GM10248 (cell line): Measurements from ENCODE around the gene QSER1.
A peak's percentile ranks its signal among the peaks of the same experiment; 100 is the strongest.

Source experiments
- CTCF ChIA-PET: fragments of 300-600 bp; sonication (Branson Sonifier 250); formaldehyde crosslinking; extraction: SDS; loops from one replicate; lab custom pipeline; 2021; ENCODE audit warnings: antibody characterized with exemption; lab: Yijun Ruan, JAX
- POLR2A ChIA-PET: fragments of 350-650 bp; sonication (Branson Sonifier 250); formaldehyde crosslinking; extraction: SDS; loops from one replicate; lab custom pipeline; 2020; ENCODE audit warnings: antibody characterized with exemption; lab: Yijun Ruan, JAX
- DNase-seq: peaks from one replicate; pipeline ENCODE4 v3.0.0; 2012; ENCODE audit errors: extremely low spot score
- CTCF ChIP-seq: IDR thresholded peaks from 2 replicates; pipeline ENCODE4 v1.5.1; 2012; ENCODE audit warnings: mild to moderate bottlenecking, low read depth; ENCODE audit errors: extremely low read depth, missing control alignments, control extremely low read depth

Gene QSER1

GRCh38 chr11:32949739-32950138 is 57.1 kb downstream of the QSER1 start:
- POLR2A ChIA-PET, result no interaction called here
- no peak for TF ChIP-seq CTCF
- DNase-seq, result no peak
- CTCF ChIA-PET, result interaction anchor here (1.1 to 3.3 kb wide), 3 partner anchors 8 to 13 kb away, joined by 3 to 14 read pairs (median 6); no protein-coding TSS in a partner anchor

DNA sequence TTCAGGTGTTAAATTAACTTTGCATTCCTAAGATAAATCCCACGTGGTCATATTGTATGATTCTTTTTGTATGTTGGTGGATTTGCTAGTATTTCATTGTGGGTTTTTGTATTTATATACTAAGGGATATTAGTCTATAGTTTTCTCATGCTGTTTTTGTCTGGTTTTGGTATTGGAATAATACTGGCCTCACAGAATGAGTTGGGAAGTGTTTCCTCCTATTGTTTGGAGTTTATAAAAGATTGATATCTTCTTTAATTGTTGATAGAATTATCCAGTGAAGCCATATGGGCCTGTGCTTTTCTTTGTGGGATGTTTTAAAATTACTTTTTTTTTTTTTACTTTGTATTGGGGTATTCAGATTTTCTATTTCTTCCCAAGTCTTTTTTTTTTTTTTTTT is 59.8 kb downstream of the QSER1 start:
- ChIA-PET POLR2A (no interaction called here), CTCF (interaction anchor here (1.2 kb wide), 1 partner anchor 25 kb away, joined by 3 read pairs; no protein-coding TSS in a partner anchor)
- no peak for TF ChIP-seq CTCF
- DNase-seq, result no peak

- ChIA-PET POLR2A (no interaction called here), CTCF (interaction anchor here (1.1 to 1.8 kb wide), 2 partner anchors 10 to 60 kb away, joined by 3 to 4 read pairs; no protein-coding TSS in a partner anchor)
- no peak for TF ChIP-seq CTCF
- DNase-seq, result no peak
Measured at GRCh38 chr11:32953700-32954099, 61.1 kb downstream of the QSER1 start.

DNA sequence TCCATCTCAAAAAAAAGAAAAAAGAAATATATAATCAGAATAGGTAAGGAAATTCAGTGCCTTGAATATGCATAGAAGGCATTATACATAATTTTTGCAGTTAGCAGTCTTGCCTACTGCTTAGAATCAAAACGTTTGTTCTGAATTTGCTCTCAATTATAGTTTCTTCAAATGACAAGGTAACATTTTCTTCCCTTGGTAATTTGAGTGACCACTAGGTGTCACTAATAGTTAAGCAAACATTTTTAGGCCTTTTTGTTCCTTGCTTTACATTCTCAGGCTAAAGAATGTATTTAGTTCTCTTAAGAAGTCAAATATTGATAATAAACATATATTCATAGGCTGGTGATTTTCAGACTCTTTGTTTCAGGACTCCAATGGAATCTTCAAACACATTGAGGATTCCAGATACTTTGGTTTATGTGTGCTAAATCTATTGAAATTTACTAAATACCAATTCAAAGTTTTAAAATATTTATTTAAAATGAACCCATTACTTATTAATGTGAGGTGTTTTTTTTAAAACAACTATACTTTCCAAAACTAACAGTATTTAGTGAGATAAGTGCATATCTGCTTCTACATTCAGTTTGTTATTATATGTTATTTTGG is 68.0 kb downstream of the QSER1 start:
- POLR2A ChIA-PET, result no interaction called here
- DNase-seq, result peak; percentile 43
- CTCF ChIA-PET, result interaction anchor here (0.9 to 12.1 kb wide), 7 partner anchors 11 to 132 kb away, joined by 3 to 155 read pairs (median 5); no protein-coding TSS in a partner anchor
- TF ChIP-seq CTCF, result peak; percentile 63

DNA sequence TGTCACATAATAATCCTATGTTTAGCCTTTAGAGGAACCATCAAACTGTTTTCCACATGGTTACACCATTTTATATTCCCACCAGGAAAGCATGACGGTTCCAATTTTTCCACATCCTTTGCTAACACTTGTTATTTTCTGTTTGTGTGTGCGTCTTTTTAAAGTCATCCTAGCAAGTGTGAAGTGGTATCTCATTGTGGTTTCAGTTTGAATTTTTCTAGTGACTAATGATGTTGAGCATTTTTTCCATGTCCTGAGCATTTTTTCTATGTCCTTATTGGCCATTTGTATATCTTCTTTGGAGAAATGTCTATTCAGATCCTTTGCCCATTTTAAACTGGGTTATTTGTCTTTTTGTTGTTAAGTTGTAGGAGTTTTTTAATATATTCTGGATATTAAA is 69.4 kb downstream of the QSER1 start:
- POLR2A ChIA-PET, result no interaction called here
- no peak for TF ChIP-seq CTCF
- no peak for DNase-seq
- CTCF ChIA-PET, result interaction anchor here (0.7 to 12.1 kb wide), 3 partner anchors 11 to 103 kb away, joined by 3 to 155 read pairs (median 3); no protein-coding TSS in a partner anchor

DNA sequence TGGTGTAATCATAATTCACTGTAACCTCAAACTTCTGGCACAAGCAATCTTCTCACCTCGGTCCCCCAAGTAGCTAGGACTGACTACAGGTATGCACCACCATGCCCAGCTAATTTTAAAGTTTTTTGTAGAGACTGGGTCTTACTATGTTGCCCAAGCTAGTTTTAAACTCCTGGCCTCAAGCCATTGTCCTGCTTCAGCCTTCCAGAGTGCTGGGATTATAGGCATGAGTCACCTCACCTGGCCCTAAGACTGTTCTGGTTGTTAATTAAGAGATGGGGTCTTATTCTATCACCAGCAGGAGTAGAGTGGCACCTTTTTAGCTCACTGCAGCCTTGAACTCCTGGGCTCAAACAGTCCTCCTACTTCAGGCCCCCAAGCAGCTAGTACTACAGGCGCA is 71.1 kb downstream of the QSER1 start:
- DNase-seq, result no peak
- TF ChIP-seq CTCF, result no peak
- ChIA-PET POLR2A (no interaction called here), CTCF (interaction anchor here (1.7 to 12.1 kb wide), 2 partner anchors 10 to 101 kb away, joined by 3 to 155 read pairs; no protein-coding TSS in a partner anchor)
